ENCODE results near the gene RPL36AL.

GRCh38 chr14:49593016-49593415, 27.4 kb downstream of the RPL36AL start:
- TF ChIP-seq, protein P1, sequence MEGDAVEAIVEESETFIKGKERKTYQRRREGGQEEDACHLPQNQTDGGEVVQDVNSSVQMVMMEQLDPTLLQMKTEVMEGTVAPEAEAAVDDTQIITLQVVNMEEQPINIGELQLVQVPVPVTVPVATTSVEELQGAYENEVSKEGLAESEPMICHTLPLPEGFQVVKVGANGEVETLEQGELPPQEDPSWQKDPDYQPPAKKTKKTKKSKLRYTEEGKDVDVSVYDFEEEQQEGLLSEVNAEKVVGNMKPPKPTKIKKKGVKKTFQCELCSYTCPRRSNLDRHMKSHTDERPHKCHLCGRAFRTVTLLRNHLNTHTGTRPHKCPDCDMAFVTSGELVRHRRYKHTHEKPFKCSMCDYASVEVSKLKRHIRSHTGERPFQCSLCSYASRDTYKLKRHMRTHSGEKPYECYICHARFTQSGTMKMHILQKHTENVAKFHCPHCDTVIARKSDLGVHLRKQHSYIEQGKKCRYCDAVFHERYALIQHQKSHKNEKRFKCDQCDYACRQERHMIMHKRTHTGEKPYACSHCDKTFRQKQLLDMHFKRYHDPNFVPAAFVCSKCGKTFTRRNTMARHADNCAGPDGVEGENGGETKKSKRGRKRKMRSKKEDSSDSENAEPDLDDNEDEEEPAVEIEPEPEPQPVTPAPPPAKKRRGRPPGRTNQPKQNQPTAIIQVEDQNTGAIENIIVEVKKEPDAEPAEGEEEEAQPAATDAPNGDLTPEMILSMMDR (conservative IDR thresholded peaks at IDR 0.05; ENCODE audit: low read depth, low read length) = peak; percentile 19; the same call in 1 of the 2 replicates
- TF ChIP-seq RCOR1 (IDR thresholded peaks at IDR 0.05; ENCODE audit: insufficient replicate concordance, low read length) (no peak), MXI1 (IDR thresholded peaks at IDR 0.05; ENCODE audit: borderline replicate concordance, low read depth, low read length) (no peak), MAFK (IDR thresholded peaks at IDR 0.05; ENCODE audit: low read depth, low read length) (peak; percentile 36; the same call in 1 of the 2 replicates), RAD21 (IDR thresholded peaks at IDR 0.05; ENCODE audit: low read length) (no peak)
